ENCODE measurements around the gene NECAB2.

- TF ChIP-seq POLR2A (IDR thresholded peaks at IDR 0.05) = no peak
- TF ChIP-seq CTCF (IDR thresholded peaks at IDR 0.05 in 4 of 5, conservative IDR thresholded peaks at IDR 0.05 in 1 of 5) = no peak
These were observed 72.3 kb downstream of the NECAB2 start for GRCh38 chr16:84040226-84040822.
